Ascending aorta (tissue), 2 donors: ENCODE data around the gene TMCC2. TPM values are rescaled to one million over a fixed set of nuclear protein-coding genes. Genes with fewer than 3 reads are reported as not detected.
A peak's percentile ranks its signal among the peaks of the same experiment; 100 is the strongest.
"Not testable (repeated sequence)": the region's sequence is repeated elsewhere in the genome, so short reads cannot be mapped to it uniquely, and the experiment has no call there.

Source experiments
- DNase-seq, 2 donors: peaks; one replicate each; pipeline ENCODE4 v3.0.0-alpha.2; 2019; ENCODE audit warnings: low spot score in 2 of 2
- H3K27ac ChIP-seq, 2 donors: fragments of 200-600 bp; sonication (generic); one replicate each; pipeline ENCODE4 v1.5.1; 2016 to 2017; ENCODE audit warnings: mild to moderate bottlenecking in 1 of 2
- H3K27me3 ChIP-seq: fragments of 200-600 bp; sonication (generic); one replicate; pipeline ENCODE4 v1.5.1; 2017
- H3K36me3 ChIP-seq, 2 donors: fragments of 200-600 bp; sonication (generic); one replicate each; pipeline ENCODE4 v1.5.1; 2016
- H3K4me1 ChIP-seq, 2 donors: fragments of 200-600 bp; sonication (generic); one replicate each; pipeline ENCODE4 v1.5.1; 2016 to 2017; ENCODE audit warnings: mild to moderate bottlenecking in 1 of 2
- H3K4me3 ChIP-seq, 2 donors: fragments of 200-600 bp; sonication (generic); one replicate each; pipeline ENCODE4 v1.5.1; 2016 to 2017; ENCODE audit warnings: mild to moderate bottlenecking in 1 of 2
- H3K9me3 ChIP-seq, 2 donors: fragments of 200-600 bp; sonication (generic); one replicate each; pipeline ENCODE4 v1.5.1; 2016
- CTCF ChIP-seq, 3 experiments: fragments of 200-600 bp in 2 of 3; fragments of 450-650 bp in 1 of 3; sonication (generic) in 2 of 3; IDR thresholded peaks; one replicate each; pipeline ENCODE4 v1.5.1; 2016 to 2019; ENCODE audit warnings: antibody characterized with exemption in 3 of 3, mild to moderate bottlenecking in 1 of 3, moderate library complexity in 1 of 3
- intact Hi-C: fragments of 100-400 bp; cut with DNase I; formaldehyde crosslinking; loops from one replicate; pipeline ENCODE4 v1.15.1; 2023
- total RNA-seq: library from RNA; depleted of rRNA; stranded (reverse); fragments of >200 nt; gene quantifications from one replicate; pipeline ENCODE4 v1.1.0, GENCODE V29; 2016

The TMCC2 gene
- total RNA-seq, result 5.2 TPM

GRCh38 chr1:205227584-205228013 is at the start of gene TMCC2:
Gene TMCC2 (plus strand): TSS chr1:205227946. CDS start chr1:205228565, 619 bp downstream.
- intact Hi-C loops, result loop anchor here (1.0 kb wide), 1 partner anchor 16 kb away; the partner anchor contains the start of gene DSTYK
- no peaks in the 10 kb centered on the region for H3K36me3 ChIP-seq
- no peak for TF ChIP-seq CTCF (IDR thresholded peaks at IDR 0.05)
- peak; percentile 39 to 92 for DNase-seq
- peak within 1 kb of the TSS; percentile 40 to 86 for H3K4me3 ChIP-seq
- H3K27ac ChIP-seq, result peak within 1 kb of the TSS in 1 of 2 donors; percentile 65
- H3K4me1 ChIP-seq, result peaks cover 0 to 20% of the 10 kb centered on the region in 2 donors
- no peaks in the 10 kb centered on the region for H3K27me3 ChIP-seq
- no peaks in the 10 kb centered on the region for H3K9me3 ChIP-seq

GRCh38 chr1:205179842-205180241 is 47.9 kb upstream of the TMCC2 start:
- no peak for DNase-seq
- no peak overlapping the region for H3K4me3 ChIP-seq
- no peaks in the 10 kb centered on the region for H3K27me3 ChIP-seq
- no peak for TF ChIP-seq CTCF (IDR thresholded peaks at IDR 0.05)
- no peaks in the 10 kb centered on the region for H3K36me3 ChIP-seq
- no peak overlapping the region for H3K27ac ChIP-seq
- intact Hi-C loops, result loop anchor here (5.0 kb wide), 1 partner anchor 77 kb away; no protein-coding TSS in a partner anchor
- H3K4me1 ChIP-seq, result peaks cover 0 to 9% of the 10 kb centered on the region in 2 donors
- H3K9me3 ChIP-seq, result no peaks in the 10 kb centered on the region

GRCh38 chr1:205180331-205180730 is 47.4 kb upstream of the TMCC2 start:
- DNase-seq, intact Hi-C loops, H3K27ac ChIP-seq: not testable (repeated sequence)

GRCh38 chr1:205182930-205183329 is 44.8 kb upstream of the TMCC2 start:
- DNase-seq, result no peak
- intact Hi-C loops, result no loop called here
- Histone ChIP-seq H3K27ac (no peak overlapping the region), H3K27me3 (no peaks in the 10 kb centered on the region), H3K36me3 (peaks cover 0 to 14% of the 10 kb centered on the region in 2 donors), H3K9me3 (no peaks in the 10 kb centered on the region), H3K4me3 (no peak overlapping the region), H3K4me1 (peaks cover 0 to 7% of the 10 kb centered on the region in 2 donors)
- no peak for TF ChIP-seq CTCF (IDR thresholded peaks at IDR 0.05)

More at GRCh38 chr1:205180331-205180730, 47.4 kb upstream of the TMCC2 start:
- not testable (repeated sequence) for H3K27me3 ChIP-seq, H3K36me3 ChIP-seq, H3K4me1 ChIP-seq, H3K4me3 ChIP-seq, H3K9me3 ChIP-seq

GRCh38 chr1:205183676-205184335 is 43.9 kb upstream of the TMCC2 start:
- Histone ChIP-seq H3K36me3 (peaks cover 0 to 14% of the 10 kb centered on the region in 2 donors), H3K27ac (peak overlapping the region in 1 of 2 donors; percentile 9), H3K4me1 (peaks cover 0 to 7% of the 10 kb centered on the region in 2 donors), H3K9me3 (no peaks in the 10 kb centered on the region), H3K4me3 (no peak overlapping the region), H3K27me3 (no peaks in the 10 kb centered on the region)
- no peak for TF ChIP-seq CTCF (IDR thresholded peaks at IDR 0.05)
- no peak for DNase-seq
- intact Hi-C loops, result no loop called here

GRCh38 chr1:205186191-205186590 is 41.6 kb upstream of the TMCC2 start:
- no peak for TF ChIP-seq CTCF (IDR thresholded peaks at IDR 0.05)
- no peak for DNase-seq
- intact Hi-C loops, result no loop called here
- H3K9me3 ChIP-seq, result no peaks in the 10 kb centered on the region
- H3K27me3 ChIP-seq, result no peaks in the 10 kb centered on the region
- no peak overlapping the region for H3K4me3 ChIP-seq
- H3K4me1 ChIP-seq, result peaks cover 0 to 7% of the 10 kb centered on the region in 2 donors
- peaks cover 0 to 14% of the 10 kb centered on the region in 2 donors for H3K36me3 ChIP-seq
- no peak overlapping the region for H3K27ac ChIP-seq
